Muscle of leg (tissue), 11 donors: ENCODE data around the gene PDGFRB. TPM values are rescaled to one million over a fixed set of nuclear protein-coding genes. Genes with fewer than 3 reads are reported as not detected.

ENCODE experiments used
- DNase-seq: peaks from one replicate; pipeline ENCODE4 v3.0.0; 2013
- H3K27ac ChIP-seq: one replicate; pipeline ENCODE4 v1.5.1; 2013; ENCODE audit warnings: mild to moderate bottlenecking, low read length, control low read depth
- H3K27me3 ChIP-seq: one replicate; pipeline ENCODE4 v1.6.1; 2013; ENCODE audit warnings: low read length; ENCODE audit not compliant: control insufficient read depth, insufficient read depth
- H3K36me3 ChIP-seq: one replicate; pipeline ENCODE4 v1.6.1; 2013; ENCODE audit warnings: low read length; ENCODE audit not compliant: control insufficient read depth, insufficient read depth
- H3K4me1 ChIP-seq: one replicate; pipeline ENCODE4 v1.6.1; 2013; ENCODE audit warnings: low read length; ENCODE audit not compliant: control insufficient read depth, insufficient read depth
- H3K4me3 ChIP-seq: one replicate; pipeline ENCODE4 v1.5.1; 2013; ENCODE audit warnings: low read length, control low read depth
- H3K9me3 ChIP-seq: replicated peaks from 2 replicates; pipeline ENCODE4 v1.6.1; 2013; ENCODE audit warnings: low read depth, low read length; ENCODE audit not compliant: control insufficient read depth
- WGBS: methylation state at CpG from one replicate; pipeline ENCODE4 v1.1.5; 2013; ENCODE audit warnings: missing lambda C conversion rate; ENCODE audit not compliant: insufficient coverage; 5-methylcytosine and 5-hydroxymethylcytosine counted together
- polyA plus RNA-seq, 8 donors: library from polyadenylated mRNA; unstranded; fragments of 120-200 nt; gene quantifications; one replicate each; pipeline versions ENCODE4 v1.2.1 to v1.2.3, GENCODE V29; 2013; ENCODE audit warnings: inconsistent platforms in 1 of 8, low replicate concordance in 1 of 8; ENCODE audit not compliant: insufficient read length in 8 of 8, insufficient read depth in 1 of 8
- total RNA-seq: library from RNA; stranded (reverse); fragments of 120-200 nt; gene quantifications from one replicate; pipeline ENCODE4 v1.2.4, GENCODE V29; 2013

Gene PDGFRB
- total and polyA plus RNA-seq, 9 donors: 109 to 152 (median 129) TPM

DNA sequence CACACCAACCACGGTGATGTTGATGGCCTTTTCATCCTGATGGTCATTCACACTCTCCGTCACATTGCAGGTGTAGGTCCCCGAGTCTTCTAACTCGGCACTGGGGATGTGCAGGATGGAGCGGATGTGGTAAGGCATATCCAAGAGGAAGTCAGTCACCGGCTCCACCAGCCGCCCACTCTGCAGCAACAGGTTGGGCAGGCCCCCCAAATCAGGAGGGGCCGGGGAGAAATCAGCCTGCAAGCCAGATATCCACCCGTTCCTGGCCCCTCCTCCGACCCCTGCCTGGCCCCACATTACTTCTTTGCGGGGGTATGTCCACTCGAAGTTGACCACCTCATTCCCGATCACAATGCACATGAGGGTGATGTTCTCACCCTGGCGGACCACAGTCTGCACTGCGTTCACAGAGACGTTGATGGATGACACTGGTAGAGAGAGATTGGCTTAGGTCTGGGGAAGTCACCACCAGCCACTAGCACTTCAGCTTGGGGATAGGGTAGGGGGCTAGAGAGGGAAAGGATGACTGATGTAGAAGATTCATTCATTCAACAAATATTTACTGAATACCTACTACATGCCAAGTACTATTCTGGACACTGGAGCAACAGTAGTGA lies 22.0 kb downstream of the PDGFRB start:
- Histone ChIP-seq H3K27ac (no peak overlapping the region), H3K4me3 (no peak overlapping the region), H3K27me3 (no peaks in the 10 kb centered on the region), H3K36me3 (peaks cover 35% of the 10 kb centered on the region), H3K9me3 (no peaks in the 10 kb centered on the region), H3K4me1 (peaks cover 37% of the 10 kb centered on the region)
- WGBS: 80% methylated on average over 11 of the region's 16 CpGs
- DNase-seq: no peak

DNA sequence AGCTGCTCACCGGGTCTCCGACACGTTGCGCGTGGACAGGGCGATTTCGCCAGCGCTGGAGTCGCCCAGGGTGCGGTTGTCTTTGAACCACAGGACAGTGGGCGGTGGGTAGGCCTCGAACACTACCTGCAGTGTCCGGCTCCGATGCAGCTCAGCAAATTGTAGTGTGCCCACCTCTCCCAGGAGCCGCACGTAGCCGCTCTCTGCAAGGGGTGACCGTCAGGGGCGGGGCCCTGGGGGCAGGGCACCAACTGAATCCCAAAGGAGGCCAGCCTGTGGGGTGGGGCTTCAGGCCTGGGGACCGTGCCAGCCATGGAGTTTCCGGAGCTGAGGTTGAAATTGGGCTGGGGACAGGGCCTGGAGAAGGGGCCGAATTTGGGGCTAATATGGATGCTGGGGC lies 22.9 kb downstream of the PDGFRB start:
- Histone ChIP-seq H3K36me3 (peaks cover 42% of the 10 kb centered on the region), H3K4me3 (no peak overlapping the region), H3K27me3 (no peaks in the 10 kb centered on the region), H3K4me1 (peaks cover 28% of the 10 kb centered on the region), H3K27ac (no peak overlapping the region), H3K9me3 (no peaks in the 10 kb centered on the region)
- DNase-seq: no peak
- 81% methylated on average over 22 of the region's 22 CpGs for WGBS

DNA sequence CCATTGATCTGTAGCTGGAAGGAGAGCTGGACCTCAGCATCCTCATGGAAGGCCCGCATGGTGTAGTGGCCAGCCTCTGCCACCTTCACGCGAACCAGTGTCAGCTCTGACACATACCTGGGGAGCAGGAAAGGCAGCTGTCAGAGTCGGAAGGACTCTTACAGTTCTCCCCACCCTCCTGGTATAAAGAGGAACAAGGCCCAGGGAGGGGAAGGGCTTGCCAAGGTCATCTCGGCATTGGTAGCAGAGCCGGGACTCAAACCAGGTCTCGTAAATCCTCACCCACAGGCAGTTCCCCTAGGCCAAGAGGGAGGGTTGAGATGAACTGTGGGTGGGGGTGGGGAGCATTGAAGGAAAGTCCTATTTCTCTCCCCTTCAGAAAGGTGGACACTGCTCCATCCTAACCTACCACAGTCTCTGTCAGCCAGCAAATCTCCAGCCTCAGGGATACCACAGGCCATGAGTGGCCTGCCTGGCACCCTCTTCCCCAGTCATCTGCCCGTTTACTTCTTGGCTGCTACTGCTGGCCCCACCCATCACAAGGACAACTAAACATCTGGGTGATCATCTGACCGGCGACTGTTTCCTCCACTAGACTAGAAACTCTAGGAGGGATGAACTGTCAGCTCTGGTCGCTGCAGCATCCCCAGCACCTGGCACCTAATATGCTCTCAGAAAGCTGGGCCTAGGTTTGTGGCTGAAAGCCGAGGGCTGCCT lies 23.5 kb downstream of the PDGFRB start:
- 51% methylated on average over 3 of the region's 12 CpGs for WGBS
- peaks cover 42% of the 10 kb centered on the region for H3K36me3 ChIP-seq
- no peak overlapping the region for H3K4me3 ChIP-seq
- DNase-seq: no peak
- H3K9me3 ChIP-seq: no peaks in the 10 kb centered on the region
- no peak overlapping the region for H3K27ac ChIP-seq
- H3K4me1 ChIP-seq: peaks cover 23% of the 10 kb centered on the region
- H3K27me3 ChIP-seq: no peaks in the 10 kb centered on the region

DNA sequence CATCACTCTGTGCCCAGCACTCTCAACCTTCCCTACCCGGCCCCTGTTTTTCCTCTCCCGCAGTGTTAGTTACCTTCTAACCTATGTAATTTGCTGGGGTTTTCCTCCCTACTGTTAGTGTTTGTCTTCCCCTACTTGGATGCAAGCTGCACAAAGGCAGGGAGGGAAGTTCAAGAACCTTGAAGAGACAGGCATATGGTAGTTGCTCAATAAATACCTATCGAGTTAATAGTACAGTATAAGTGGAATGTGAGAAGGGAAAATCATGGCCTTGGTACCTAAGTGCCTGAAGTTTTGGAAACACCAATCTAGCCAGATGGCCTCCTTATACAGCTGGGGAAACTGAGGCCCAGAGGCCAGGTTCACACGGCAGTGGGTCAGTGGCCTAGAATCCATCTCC lies 24.2 kb downstream of the PDGFRB start:
- H3K4me1 ChIP-seq: peaks cover 19% of the 10 kb centered on the region
- WGBS: 75% methylated on average over 1 of the region's 4 CpGs
- H3K36me3 ChIP-seq: peaks cover 47% of the 10 kb centered on the region
- no peak overlapping the region for H3K27ac ChIP-seq
- no peak overlapping the region for H3K4me3 ChIP-seq
- DNase-seq: no peak
- H3K27me3 ChIP-seq: no peaks in the 10 kb centered on the region
- H3K9me3 ChIP-seq: no peaks in the 10 kb centered on the region

DNA sequence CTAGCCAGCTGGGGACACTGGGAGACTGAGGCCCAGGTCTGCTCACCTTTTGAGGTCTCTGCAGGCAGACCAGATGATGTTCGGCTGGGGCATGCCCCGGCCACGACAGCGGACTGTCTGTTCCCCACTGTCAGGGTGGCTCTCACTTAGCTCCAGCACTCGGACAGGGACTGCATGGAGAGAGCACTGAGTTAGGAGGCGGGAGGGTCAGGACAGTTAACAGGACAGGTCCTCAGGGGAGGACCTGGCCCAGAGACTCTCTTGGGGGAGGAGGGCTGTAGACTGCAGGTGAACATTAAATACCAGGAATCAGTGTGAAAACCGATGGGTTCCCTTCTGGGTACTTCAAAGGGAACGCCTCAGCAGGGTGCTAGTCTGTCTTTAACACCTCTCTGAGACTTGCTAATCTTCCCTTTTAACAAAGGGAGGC lies 25.1 kb downstream of the PDGFRB start:
- no peak for DNase-seq
- Histone ChIP-seq H3K9me3 (no peaks in the 10 kb centered on the region), H3K27ac (no peak overlapping the region), H3K4me1 (peaks cover 19% of the 10 kb centered on the region), H3K4me3 (no peak overlapping the region), H3K27me3 (no peaks in the 10 kb centered on the region), H3K36me3 (peaks cover 56% of the 10 kb centered on the region)
- 45% methylated on average over 7 of the region's 8 CpGs for WGBS

DNA sequence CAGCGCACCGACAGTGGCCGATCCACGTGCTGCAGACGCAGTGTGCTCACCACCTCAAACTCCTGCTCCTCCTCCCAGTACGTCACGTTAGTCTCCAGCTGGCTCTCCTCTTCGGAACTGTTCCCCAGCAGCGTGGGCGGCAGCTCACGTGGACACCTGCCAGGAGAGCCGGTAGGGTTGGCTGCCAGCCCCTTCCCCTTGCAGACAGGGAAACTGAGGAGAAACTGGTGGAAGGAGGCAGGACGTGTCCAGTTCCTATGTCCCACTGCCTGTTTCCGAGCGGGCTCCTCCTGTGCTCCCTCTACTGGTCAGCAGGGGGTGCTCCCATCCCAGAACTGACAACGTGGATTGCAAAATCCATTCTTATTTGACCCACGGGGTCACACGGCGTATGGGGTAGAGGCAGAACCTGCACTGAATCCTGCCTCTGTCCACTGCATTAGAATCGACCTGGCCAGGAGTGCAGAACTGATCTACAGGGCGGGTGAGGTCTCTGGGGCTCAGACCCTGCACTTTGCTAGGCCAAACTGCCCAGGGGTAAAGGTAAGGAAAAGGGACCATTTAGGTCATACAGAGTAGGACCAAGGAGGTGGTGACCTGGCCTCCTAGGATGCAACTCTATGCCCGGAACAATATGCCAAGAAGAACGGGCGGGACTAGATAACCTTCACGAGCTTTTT lies 25.7 kb downstream of the PDGFRB start:
- no peaks in the 10 kb centered on the region for H3K9me3 ChIP-seq
- H3K4me3 ChIP-seq: no peak overlapping the region
- no peaks in the 10 kb centered on the region for H3K27me3 ChIP-seq
- H3K4me1 ChIP-seq: peaks cover 19% of the 10 kb centered on the region
- H3K27ac ChIP-seq: no peak overlapping the region
- H3K36me3 ChIP-seq: peaks cover 58% of the 10 kb centered on the region
- 36% methylated on average over 18 of the region's 25 CpGs for WGBS
- DNase-seq: peak; percentile 73

DNA sequence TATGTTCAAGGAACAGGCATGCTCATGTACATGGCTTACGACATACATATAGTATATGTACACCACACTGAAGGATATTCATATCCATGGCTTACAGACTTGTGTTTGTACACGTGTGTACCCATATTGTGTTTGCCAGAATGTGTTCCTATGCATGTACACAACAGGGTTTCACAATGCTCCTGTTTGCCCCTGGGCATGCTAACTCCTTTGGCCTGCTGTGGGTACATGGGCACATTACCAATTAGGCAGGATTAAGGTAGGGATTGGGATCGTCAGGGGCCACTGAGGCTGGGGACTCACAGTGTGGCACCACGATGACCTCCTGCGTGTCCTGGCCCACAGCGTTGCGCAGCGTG lies 26.2 kb downstream of the PDGFRB start:
- H3K27ac ChIP-seq: no peak overlapping the region
- DNase-seq: no peak
- H3K4me1 ChIP-seq: peaks cover 20% of the 10 kb centered on the region
- peaks cover 54% of the 10 kb centered on the region for H3K36me3 ChIP-seq
- 59% methylated on average over 6 of the region's 8 CpGs for WGBS
- no peaks in the 10 kb centered on the region for H3K27me3 ChIP-seq
- no peak overlapping the region for H3K4me3 ChIP-seq
- H3K9me3 ChIP-seq: no peaks in the 10 kb centered on the region

DNA sequence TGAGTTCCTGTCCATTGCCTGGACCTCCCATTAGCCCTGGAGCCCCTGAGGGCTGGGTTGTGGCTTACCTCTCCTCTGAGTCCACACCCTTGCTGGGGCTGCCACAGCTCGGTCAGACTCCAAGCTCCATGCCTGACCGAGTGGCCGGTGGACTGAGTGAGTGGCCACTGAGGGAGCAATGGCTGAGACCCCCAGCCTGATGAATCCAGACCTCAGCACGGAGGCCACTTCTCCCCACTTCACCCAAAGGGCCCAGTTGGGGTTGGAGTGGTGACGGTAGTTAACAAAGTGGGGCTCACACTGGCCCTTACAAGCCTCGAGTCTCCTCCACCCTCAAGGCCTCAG lies 28.8 kb downstream of the PDGFRB start:
- H3K4me1 ChIP-seq: peaks cover 9% of the 10 kb centered on the region
- DNase-seq: no peak
- no peak overlapping the region for H3K27ac ChIP-seq
- H3K36me3 ChIP-seq: peaks cover 60% of the 10 kb centered on the region
- WGBS: 77% methylated on average over 2 of the region's 6 CpGs
- no peaks in the 10 kb centered on the region for H3K9me3 ChIP-seq
- H3K27me3 ChIP-seq: no peaks in the 10 kb centered on the region
- no peak overlapping the region for H3K4me3 ChIP-seq

DNA sequence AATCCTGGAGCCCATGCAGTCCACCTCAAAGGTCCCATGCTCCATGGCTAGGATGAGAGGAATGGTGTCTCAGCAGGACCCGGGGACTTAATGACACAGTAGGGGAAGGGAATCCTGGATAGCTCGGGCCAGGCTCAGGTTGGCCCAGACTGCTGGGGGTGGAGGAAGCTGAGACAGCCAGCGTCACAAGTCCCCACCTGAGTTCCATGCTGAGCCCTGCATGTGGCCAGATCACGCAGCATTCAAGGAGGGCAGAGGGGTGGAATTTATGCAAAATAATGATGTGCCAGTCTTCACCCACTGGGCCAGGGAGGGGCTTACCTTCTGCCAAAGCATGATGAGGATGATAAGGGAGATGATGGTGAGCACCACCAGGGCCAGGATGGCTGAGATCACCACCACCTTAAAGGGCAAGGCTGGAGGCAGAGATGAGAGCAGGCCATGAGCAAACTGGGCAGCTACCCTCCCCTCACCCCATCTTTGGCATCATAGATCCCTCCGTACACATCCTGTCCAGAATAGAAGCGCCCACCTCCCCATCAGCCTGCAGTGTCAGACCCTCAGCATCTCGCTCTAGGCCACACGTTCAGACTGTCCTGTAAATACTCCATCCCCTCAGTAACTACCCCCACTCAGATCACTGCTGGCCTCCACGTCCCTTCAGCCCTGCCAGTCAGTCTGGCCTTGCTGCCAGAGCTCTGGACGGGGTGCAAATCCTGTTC lies 29.3 kb downstream of the PDGFRB start:
- H3K9me3 ChIP-seq: no peaks in the 10 kb centered on the region
- H3K4me1 ChIP-seq: peaks cover 9% of the 10 kb centered on the region
- H3K27me3 ChIP-seq: no peaks in the 10 kb centered on the region
- peaks cover 65% of the 10 kb centered on the region for H3K36me3 ChIP-seq
- WGBS: 83% methylated on average over 10 of the region's 10 CpGs
- H3K27ac ChIP-seq: no peak overlapping the region
- no peak for DNase-seq
- H3K4me3 ChIP-seq: no peak overlapping the region

DNA sequence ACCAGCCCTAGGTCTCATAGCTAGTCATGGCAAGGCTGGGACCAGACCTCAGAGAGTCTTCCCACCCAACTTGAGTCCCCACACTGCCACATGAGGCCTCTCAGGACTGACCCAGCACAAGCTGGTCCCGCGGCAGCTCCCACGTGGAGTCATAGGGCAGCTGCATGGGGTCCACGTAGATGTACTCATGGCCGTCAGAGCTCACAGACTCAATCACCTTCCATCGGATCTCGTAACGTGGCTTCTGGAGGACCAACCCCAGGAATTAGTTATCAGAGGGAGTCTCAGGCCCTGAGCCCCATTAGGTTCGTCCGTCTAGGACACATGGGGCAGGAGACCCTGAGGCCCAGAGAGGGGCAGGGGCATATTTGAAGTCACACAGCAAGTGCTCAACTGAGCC lies 30.3 kb downstream of the PDGFRB start:
- no peak for DNase-seq
- WGBS: 90% methylated on average over 10 of the region's 10 CpGs
- Histone ChIP-seq H3K27ac (no peak overlapping the region), H3K36me3 (peaks cover 70% of the 10 kb centered on the region), H3K4me1 (peaks cover 9% of the 10 kb centered on the region), H3K9me3 (no peaks in the 10 kb centered on the region), H3K27me3 (no peaks in the 10 kb centered on the region), H3K4me3 (no peak overlapping the region)
